ENCODE measurements around the gene XKR7. TPM values are rescaled to one million over a fixed set of nuclear protein-coding genes. Genes with fewer than 3 reads are reported as not detected.

XKR7 gene
- total and polyA plus RNA-seq, 10 of the 15 experiments (the other 5 are each of a cell fraction or from before 2014, with no cell fraction given) = not detected

- Histone ChIP-seq H3K79me2 (ENCODE audit: control insufficient read depth, insufficient read depth, low read length) (no peaks in the 10 kb centered on the region), H3K4me2 (ENCODE audit: control insufficient read depth, insufficient read depth) (no peak overlapping the region), H2AFZ (ENCODE audit: control insufficient read depth, low read depth, low read length) (no peak overlapping the region), H4K20me1 (ENCODE audit: control insufficient read depth, insufficient read depth) (no peaks in the 10 kb centered on the region), H3K9ac (ENCODE audit: control insufficient read depth, insufficient read depth, low read length) (no peak overlapping the region), H3K27ac (ENCODE audit: control insufficient read depth, insufficient read depth) (no peak overlapping the region), H3K9me3 (replicated peaks; ENCODE audit: control insufficient read depth, insufficient read depth, low read length) (no peaks in the 10 kb centered on the region), H3K27me3 (replicated peaks in 1 of 2; ENCODE audit: control insufficient read depth in 2 of 2, insufficient read depth in 2 of 2, low read length in 1 of 2) (peaks cover 0 to 1% of the 10 kb centered on the region in 2 experiments; a peak in 1 of 4 replicates), H3K4me3 (no peak overlapping the region), H3K4me1 (ENCODE audit: control insufficient read depth, insufficient read depth, low read length) (no peaks in the 10 kb centered on the region), H3K36me3 (ENCODE audit: control insufficient read depth in 2 of 2, insufficient read depth in 2 of 2, low read length in 1 of 2) (no peaks in the 10 kb centered on the region)
- intact Hi-C loops (cut with micrococcal nuclease; ENCODE audit: unreplicated experiment) (no loop called here), in situ Hi-C loops (cut with MboI) (no loop called here)
- no TSS peak for BruUV-seq (replicated peaks)
- TF ChIP-seq USF1 (IDR thresholded peaks at IDR 0.05; ENCODE audit: borderline replicate concordance, extremely low read length, insufficient read depth, low read depth, low read length) (no peak), TAF1 (IDR thresholded peaks at IDR 0.05; ENCODE audit: borderline replicate concordance, low read depth, low read length) (no peak), SMAD5 (IDR thresholded peaks at IDR 0.05; ENCODE audit: low read depth) (no peak), RAD21 (IDR thresholded peaks at IDR 0.05; ENCODE audit: insufficient read depth, low read depth, low read length) (no peak), KDM1A (IDR thresholded peaks at IDR 0.05; ENCODE audit: borderline replicate concordance) (no peak), YY1 (IDR thresholded peaks at IDR 0.05; ENCODE audit: low read depth, low read length) (no peak), SMC3 (IDR thresholded peaks at IDR 0.05; ENCODE audit: borderline replicate concordance, low read length) (no peak), IKZF2 (IDR thresholded peaks at IDR 0.05) (no peak), TCF3 (IDR thresholded peaks at IDR 0.05; ENCODE audit: borderline replicate concordance, insufficient read depth, low read depth, low read length) (no peak), NR2F1 (conservative IDR thresholded peaks at IDR 0.05) (no peak), NFYA (IDR thresholded peaks at IDR 0.05; ENCODE audit: borderline replicate concordance, low read depth, low read length) (no peak), REST (IDR thresholded peaks at IDR 0.05; ENCODE audit: low read depth, low read length) (no peak)
- TF ChIP-seq, protein P1, sequence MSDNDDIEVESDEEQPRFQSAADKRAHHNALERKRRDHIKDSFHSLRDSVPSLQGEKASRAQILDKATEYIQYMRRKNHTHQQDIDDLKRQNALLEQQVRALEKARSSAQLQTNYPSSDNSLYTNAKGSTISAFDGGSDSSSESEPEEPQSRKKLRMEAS (IDR thresholded peaks at IDR 0.05; ENCODE audit: low read depth, low read length) = no peak
- ChIA-PET POLR2A (no interaction called here), RAD21 (ENCODE audit: unreplicated experiment) (no interaction called here), CTCF (interaction anchor here (1.1 kb wide), 1 partner anchor 20 kb away, joined by 3 read pairs; no protein-coding TSS in a partner anchor), SMC1A (ENCODE audit: uncharacterized antibody, unreplicated experiment) (no interaction called here)
- ATAC-seq = no peak
- no peak for DNase-seq (ENCODE audit: low read depth, low spot score)
- FAIRE-seq = no peak
- WGBS (ENCODE audit: insufficient coverage, insufficient replicate concordance, low lambda C conversion rate, missing lambda C conversion rate) = 27% methylated on average over 5 of the region's 5 CpGs
Measured at GRCh38 chr20:32006053-32006452, 38.1 kb downstream of the XKR7 start.

All from GM12878 (cell line).